ENCODE results near the gene KIF5A.

DNA sequence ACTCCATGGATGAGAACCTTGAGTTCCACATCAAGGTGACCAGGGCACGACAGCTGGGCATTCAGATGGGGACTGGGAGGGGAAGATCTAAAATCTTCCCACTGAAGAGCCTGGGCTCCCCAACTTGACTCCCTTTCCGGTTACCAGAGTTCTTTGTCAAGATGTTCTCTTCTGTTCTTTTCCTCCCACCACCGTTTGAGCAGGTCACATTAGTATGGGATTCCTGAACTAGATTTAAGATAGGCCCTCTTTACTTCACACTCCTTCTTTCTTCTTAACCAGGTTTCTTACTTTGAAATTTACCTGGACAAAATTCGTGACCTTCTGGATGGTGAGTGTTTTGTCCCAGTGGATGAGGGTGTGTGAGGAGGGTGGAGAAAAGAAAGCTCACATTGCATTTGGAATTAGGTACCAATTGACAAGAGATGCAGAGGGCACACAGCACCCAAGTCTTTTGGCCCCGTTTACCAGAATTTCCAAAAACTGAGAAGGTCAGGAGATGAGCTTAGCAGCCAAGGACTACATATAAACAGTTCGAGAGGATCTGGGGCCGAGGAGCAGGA lies 14.4 kb downstream of the KIF5A start:
- TF ChIP-seq, protein P1, sequence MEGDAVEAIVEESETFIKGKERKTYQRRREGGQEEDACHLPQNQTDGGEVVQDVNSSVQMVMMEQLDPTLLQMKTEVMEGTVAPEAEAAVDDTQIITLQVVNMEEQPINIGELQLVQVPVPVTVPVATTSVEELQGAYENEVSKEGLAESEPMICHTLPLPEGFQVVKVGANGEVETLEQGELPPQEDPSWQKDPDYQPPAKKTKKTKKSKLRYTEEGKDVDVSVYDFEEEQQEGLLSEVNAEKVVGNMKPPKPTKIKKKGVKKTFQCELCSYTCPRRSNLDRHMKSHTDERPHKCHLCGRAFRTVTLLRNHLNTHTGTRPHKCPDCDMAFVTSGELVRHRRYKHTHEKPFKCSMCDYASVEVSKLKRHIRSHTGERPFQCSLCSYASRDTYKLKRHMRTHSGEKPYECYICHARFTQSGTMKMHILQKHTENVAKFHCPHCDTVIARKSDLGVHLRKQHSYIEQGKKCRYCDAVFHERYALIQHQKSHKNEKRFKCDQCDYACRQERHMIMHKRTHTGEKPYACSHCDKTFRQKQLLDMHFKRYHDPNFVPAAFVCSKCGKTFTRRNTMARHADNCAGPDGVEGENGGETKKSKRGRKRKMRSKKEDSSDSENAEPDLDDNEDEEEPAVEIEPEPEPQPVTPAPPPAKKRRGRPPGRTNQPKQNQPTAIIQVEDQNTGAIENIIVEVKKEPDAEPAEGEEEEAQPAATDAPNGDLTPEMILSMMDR (IDR thresholded peaks at IDR 0.05; ENCODE audit: low read depth, low read length), result no peak
- no peak for TF ChIP-seq POLR2A (IDR thresholded peaks at IDR 0.05; ENCODE audit: extremely low read depth, insufficient read length)
- TF ChIP-seq, protein P2, sequence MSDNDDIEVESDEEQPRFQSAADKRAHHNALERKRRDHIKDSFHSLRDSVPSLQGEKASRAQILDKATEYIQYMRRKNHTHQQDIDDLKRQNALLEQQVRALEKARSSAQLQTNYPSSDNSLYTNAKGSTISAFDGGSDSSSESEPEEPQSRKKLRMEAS (IDR thresholded peaks at IDR 0.05; ENCODE audit: low read depth, low read length), result no peak
- no peak for TF ChIP-seq MYC (IDR thresholded peaks at IDR 0.05; ENCODE audit: low read depth, low read length)
